Left renal pelvis (tissue), 4 donors: ENCODE results near the gene FAM72C. TPM values are rescaled to one million over a fixed set of nuclear protein-coding genes. Genes with fewer than 3 reads are reported as not detected.
"Not testable (repeated sequence)": the region's sequence is repeated elsewhere in the genome, so short reads cannot be mapped to it uniquely, and the experiment has no call there.

Experiments used
- DNase-seq, 4 donors: peaks; one replicate each; pipeline ENCODE4 v3.0.0-alpha.2; 2013; ENCODE audit warnings: low read depth in 4 of 4, low spot score in 3 of 4
- polyA plus RNA-seq, 4 donors: library from polyadenylated mRNA; unstranded; fragments of 120-200 nt; gene quantifications; one replicate each; pipeline ENCODE4 v1.2.1, GENCODE V29; 2013; ENCODE audit not compliant: insufficient read length in 4 of 4

FAM72C gene
- polyA plus RNA-seq, 4 donors = 1.9 to 3.2 (median 2.7) TPM

DNA sequence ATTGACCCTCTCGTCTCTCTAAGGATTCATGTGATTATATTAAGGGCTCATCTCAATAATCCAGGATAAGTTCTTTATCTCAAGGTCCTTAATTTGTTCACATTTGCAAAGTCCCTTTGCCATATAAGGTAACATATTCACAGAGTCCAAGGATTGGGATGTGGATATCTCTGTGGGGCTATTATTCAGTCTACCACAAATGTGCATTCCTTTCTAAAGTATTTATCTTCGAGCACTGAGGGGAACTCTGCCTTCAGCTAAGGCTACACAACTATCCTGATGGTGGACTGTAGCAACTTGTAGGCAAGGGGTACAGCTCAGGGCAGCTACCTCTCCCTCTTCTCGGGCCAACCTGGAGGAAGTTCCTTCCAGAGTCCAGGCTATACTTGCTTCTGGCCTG, 53.2 kb downstream of the FAM72C start:
- DNase-seq = not testable (repeated sequence)

GRCh38 chr1:143913705-143914104, 58.1 kb downstream of the FAM72C start:
- not testable (repeated sequence) for DNase-seq
